Mammary epithelial cell (primary cell): ENCODE data around the gene ITPR3.

Experiments used
- EZH2 ChIP-seq: IDR thresholded peaks from 2 replicates; pipeline ENCODE4 v1.6.1; 2012; ENCODE audit warnings: low read length, inconsistent platforms, borderline replicate concordance
- TF ChIP-seq, protein P1 (sequence below), 2 donors: IDR thresholded peaks in 1 of 2; conservative IDR thresholded peaks in 1 of 2; 2 replicates each; pipeline ENCODE4 v1.5.1; 2011 to 2012; ENCODE audit warnings: inconsistent platforms in 2 of 2, low read length in 2 of 2, mild to moderate bottlenecking in 2 of 2, control low read depth in 1 of 2, low read depth in 1 of 2; ENCODE audit not compliant: insufficient read depth in 1 of 2; ENCODE audit errors: extremely low read depth in 1 of 2

DNA sequence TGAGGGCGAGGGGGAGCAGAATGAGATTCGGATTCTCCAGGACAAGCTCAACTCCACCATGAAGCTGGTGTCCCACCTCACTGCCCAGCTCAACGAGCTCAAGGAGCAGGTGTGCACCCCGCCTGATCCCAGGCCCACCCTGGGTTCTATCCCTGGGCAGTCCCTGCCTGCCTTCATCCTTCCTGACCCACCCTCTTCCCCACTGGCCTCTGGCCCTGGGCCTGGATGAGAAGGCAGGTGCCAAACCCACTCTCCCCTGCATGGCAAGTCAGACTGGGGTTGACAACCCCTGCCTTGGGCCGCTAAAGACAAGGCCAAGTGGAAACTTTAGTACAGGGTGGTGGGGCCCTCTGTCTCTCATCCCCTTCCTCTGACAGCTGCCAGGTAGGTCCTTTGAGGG lies 73.9 kb downstream of the ITPR3 start:
- TF ChIP-seq, protein P1, sequence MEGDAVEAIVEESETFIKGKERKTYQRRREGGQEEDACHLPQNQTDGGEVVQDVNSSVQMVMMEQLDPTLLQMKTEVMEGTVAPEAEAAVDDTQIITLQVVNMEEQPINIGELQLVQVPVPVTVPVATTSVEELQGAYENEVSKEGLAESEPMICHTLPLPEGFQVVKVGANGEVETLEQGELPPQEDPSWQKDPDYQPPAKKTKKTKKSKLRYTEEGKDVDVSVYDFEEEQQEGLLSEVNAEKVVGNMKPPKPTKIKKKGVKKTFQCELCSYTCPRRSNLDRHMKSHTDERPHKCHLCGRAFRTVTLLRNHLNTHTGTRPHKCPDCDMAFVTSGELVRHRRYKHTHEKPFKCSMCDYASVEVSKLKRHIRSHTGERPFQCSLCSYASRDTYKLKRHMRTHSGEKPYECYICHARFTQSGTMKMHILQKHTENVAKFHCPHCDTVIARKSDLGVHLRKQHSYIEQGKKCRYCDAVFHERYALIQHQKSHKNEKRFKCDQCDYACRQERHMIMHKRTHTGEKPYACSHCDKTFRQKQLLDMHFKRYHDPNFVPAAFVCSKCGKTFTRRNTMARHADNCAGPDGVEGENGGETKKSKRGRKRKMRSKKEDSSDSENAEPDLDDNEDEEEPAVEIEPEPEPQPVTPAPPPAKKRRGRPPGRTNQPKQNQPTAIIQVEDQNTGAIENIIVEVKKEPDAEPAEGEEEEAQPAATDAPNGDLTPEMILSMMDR (conservative IDR thresholded peaks at IDR 0.05 in 1 of 2, IDR thresholded peaks at IDR 0.05 in 1 of 2; ENCODE audit: extremely low read depth in 1 of 2, insufficient read depth in 1 of 2, low read depth in 1 of 2, low read length in 2 of 2), result no peak
- TF ChIP-seq EZH2, result no peak
